A673 (cell line): ENCODE results near the gene LEO1. TPM values are rescaled to one million over a fixed set of nuclear protein-coding genes. Genes with fewer than 3 reads are reported as not detected.

Source experiments
- BruUV-seq: library from RNA; stranded (reverse); fragments of 400-500 nt; replicated peaks from 2 replicates; lab custom pipeline; 2021; lab: Mats Ljungman, UMichigan
- CTCF ChIA-PET: fragments of 300-600 bp; sonication (Branson Sonifier 250); formaldehyde crosslinking; loops from one replicate; lab custom pipeline; 2022; ENCODE audit warnings: antibody characterized with exemption; lab: Charles Lee
- POLR2A ChIA-PET: fragments of 300-600 bp; sonication (Branson Sonifier 250); formaldehyde crosslinking; loops from one replicate; lab custom pipeline; 2022; ENCODE audit warnings: antibody characterized with exemption; ENCODE audit not compliant: low non-redundant PET; lab: Charles Lee
- DNase-seq: peaks from one replicate; pipeline ENCODE4 v3.0.0-alpha.2; 2015; ENCODE audit warnings: low spot score
- H3K27ac ChIP-seq: fragments of 200-600 bp; sonication (generic); 2 replicates; pipeline ENCODE4 v1.5.1; 2016; ENCODE audit warnings: mixed run types, low read depth, mild to moderate bottlenecking, mixed read lengths, antibody characterized with exemption, low read length; ENCODE audit not compliant: poor library complexity, severe bottlenecking
- H3K27me3 ChIP-seq: fragments of 200-600 bp; sonication (generic); replicated peaks from 2 replicates; pipeline ENCODE4 v1.6.1; 2017; ENCODE audit warnings: mixed run types, low read depth, mild to moderate bottlenecking, mixed read lengths, antibody characterized with exemption, low read length; ENCODE audit not compliant: insufficient read depth, poor library complexity
- H3K36me3 ChIP-seq: fragments of 200-600 bp; sonication (generic); 2 replicates; pipeline ENCODE4 v1.6.1; 2016; ENCODE audit warnings: mixed run types, mild to moderate bottlenecking, mixed read lengths, antibody characterized with exemption, low read length; ENCODE audit not compliant: insufficient read depth, poor library complexity, severe bottlenecking
- H3K4me1 ChIP-seq: fragments of 200-600 bp; sonication (generic); 2 replicates; pipeline ENCODE4 v1.6.1; 2017; ENCODE audit warnings: mixed run types, mild to moderate bottlenecking, mixed read lengths, antibody characterized with exemption, low read length; ENCODE audit not compliant: insufficient read depth, poor library complexity, severe bottlenecking
- H3K4me3 ChIP-seq: fragments of 200-600 bp; sonication (generic); 2 replicates; pipeline ENCODE4 v1.5.1; 2016; ENCODE audit warnings: low read depth, mixed run types, mild to moderate bottlenecking, mixed read lengths, low read length; ENCODE audit not compliant: poor library complexity, severe bottlenecking
- H3K9me3 ChIP-seq: fragments of 200-600 bp; sonication (generic); 2 replicates; pipeline ENCODE4 v1.6.1; 2016; ENCODE audit warnings: mixed run types, low read depth, mild to moderate bottlenecking, mixed read lengths, antibody characterized with exemption, low read length; ENCODE audit not compliant: poor library complexity, severe bottlenecking
- EZH2 ChIP-seq: fragments of 200-600 bp; sonication (generic); IDR thresholded peaks from 2 replicates; pipeline ENCODE4 v1.6.1; 2017; ENCODE audit warnings: borderline replicate concordance, low read depth, mild to moderate bottlenecking, mixed read lengths, antibody characterized with exemption, low read length; ENCODE audit not compliant: poor library complexity, severe bottlenecking
- intact Hi-C: fragments of 100-400 bp; cut with micrococcal nuclease; formaldehyde crosslinking; loops from one replicate; pipeline ENCODE4 v1.10.0; 2022; ENCODE audit not compliant: unreplicated experiment
- total RNA-seq: library from RNA; stranded (reverse); gene quantifications from 2 replicates; pipeline ENCODE4 v1.2.3, GENCODE V29; 2021
- TF ChIP-seq, protein P1 (sequence below): fragments of 300-800, 200-600 bp; sonication (generic); conservative IDR thresholded peaks from 2 replicates; pipeline ENCODE4 v1.5.1; 2017; ENCODE audit warnings: low read depth, mild to moderate bottlenecking, antibody characterized with exemption, low read length, moderate library complexity, mixed read lengths

Gene LEO1
- total RNA-seq, 1 experiment from 2014 or later = 40.0 TPM

DNA sequence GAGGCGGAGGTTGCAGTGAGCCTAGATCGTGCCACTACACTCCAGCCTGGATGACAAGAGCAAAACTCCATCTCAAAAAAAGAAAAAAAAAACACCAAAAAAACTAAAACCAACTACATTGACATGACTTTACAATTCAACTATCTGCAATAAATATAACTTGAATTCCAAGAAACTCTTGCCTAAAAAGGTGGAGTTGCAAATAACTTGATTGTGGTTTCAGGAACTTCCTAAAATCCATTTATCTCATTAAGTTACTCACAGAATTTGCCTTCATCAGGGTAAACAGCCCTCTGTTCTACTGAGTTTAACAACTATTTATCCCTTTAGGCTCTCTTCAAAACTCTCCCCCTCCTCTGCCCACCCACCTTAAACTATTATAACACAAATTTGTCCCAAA lies 44.7 kb upstream of the LEO1 start:
- Histone ChIP-seq H3K9me3 (no peaks in the 10 kb centered on the region), H3K36me3 (no peaks in the 10 kb centered on the region), H3K27ac (no peak overlapping the region), H3K27me3 (no peaks in the 10 kb centered on the region), H3K4me1 (peaks cover 1% of the 10 kb centered on the region), H3K4me3 (no peak overlapping the region)
- CTCF ChIA-PET = no interaction called here
- TF ChIP-seq, protein P1, sequence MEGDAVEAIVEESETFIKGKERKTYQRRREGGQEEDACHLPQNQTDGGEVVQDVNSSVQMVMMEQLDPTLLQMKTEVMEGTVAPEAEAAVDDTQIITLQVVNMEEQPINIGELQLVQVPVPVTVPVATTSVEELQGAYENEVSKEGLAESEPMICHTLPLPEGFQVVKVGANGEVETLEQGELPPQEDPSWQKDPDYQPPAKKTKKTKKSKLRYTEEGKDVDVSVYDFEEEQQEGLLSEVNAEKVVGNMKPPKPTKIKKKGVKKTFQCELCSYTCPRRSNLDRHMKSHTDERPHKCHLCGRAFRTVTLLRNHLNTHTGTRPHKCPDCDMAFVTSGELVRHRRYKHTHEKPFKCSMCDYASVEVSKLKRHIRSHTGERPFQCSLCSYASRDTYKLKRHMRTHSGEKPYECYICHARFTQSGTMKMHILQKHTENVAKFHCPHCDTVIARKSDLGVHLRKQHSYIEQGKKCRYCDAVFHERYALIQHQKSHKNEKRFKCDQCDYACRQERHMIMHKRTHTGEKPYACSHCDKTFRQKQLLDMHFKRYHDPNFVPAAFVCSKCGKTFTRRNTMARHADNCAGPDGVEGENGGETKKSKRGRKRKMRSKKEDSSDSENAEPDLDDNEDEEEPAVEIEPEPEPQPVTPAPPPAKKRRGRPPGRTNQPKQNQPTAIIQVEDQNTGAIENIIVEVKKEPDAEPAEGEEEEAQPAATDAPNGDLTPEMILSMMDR = no peak
- no peak for TF ChIP-seq EZH2
- intact Hi-C loops = no loop called here
- no TSS peak for BruUV-seq
- POLR2A ChIA-PET = no interaction called here
- no peak for DNase-seq

DNA sequence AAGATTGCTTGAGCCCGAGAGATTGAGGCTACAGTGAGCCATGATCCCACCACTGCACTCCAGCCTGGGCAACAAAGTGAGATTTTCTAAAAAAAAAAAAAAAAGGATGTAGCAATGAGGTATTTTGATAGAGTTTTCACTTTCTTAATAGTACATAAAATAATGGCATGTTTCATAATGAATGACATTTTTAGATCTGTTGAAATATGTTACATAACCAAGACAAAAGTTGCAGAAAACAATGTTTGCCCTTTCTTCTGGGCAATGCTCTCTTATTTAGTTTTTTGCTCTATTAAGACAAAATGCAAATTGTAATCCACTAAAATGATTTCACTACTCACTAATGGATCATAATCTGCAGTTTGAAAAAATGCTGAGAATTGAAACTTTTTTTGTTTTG lies 43.0 kb upstream of the LEO1 start:
- CTCF ChIA-PET = no interaction called here
- no peaks in the 10 kb centered on the region for H3K4me1 ChIP-seq
- POLR2A ChIA-PET = no interaction called here
- intact Hi-C loops = no loop called here
- no peaks in the 10 kb centered on the region for H3K36me3 ChIP-seq
- no peaks in the 10 kb centered on the region for H3K27me3 ChIP-seq
- no peak for TF ChIP-seq EZH2
- TF ChIP-seq, protein P1 = no peak
- H3K4me3 ChIP-seq = no peak overlapping the region
- DNase-seq = no peak
- BruUV-seq = no TSS peak
- H3K9me3 ChIP-seq = no peaks in the 10 kb centered on the region
- H3K27ac ChIP-seq = no peak overlapping the region

DNA sequence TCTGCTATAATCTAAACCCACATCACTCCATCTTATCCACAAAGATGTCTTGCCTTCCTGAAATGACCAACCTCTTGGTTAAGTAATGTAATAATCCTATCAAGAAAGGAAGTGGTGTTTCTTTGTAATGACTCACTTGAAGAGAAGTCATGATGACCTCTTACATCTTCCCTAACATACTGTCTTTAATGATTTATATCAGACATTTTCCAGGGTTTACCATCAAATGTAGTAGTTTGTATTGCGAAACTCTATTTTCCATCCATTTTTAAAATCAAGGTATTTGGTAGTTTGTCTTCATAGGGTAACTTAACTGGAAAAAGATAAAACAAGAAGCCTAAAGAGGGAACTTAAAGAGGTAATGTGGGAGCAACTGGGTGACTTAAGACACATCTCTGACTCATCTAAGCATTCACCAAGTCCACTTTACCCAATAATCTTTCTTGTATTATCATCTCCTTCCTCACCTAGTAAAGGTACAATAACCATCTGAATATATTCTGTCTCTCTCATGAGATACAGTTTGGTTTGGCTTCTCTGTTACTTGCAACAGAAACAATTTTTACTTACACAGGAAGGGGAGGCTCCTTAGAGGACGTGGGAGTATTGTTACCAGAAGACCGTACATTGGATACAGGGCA lies 41.7 kb upstream of the LEO1 start:
- H3K4me3 ChIP-seq = no peak overlapping the region
- H3K9me3 ChIP-seq = no peaks in the 10 kb centered on the region
- POLR2A ChIA-PET = no interaction called here
- no TSS peak for BruUV-seq
- CTCF ChIA-PET = no interaction called here
- no peaks in the 10 kb centered on the region for H3K36me3 ChIP-seq
- no peaks in the 10 kb centered on the region for H3K27me3 ChIP-seq
- H3K4me1 ChIP-seq = no peaks in the 10 kb centered on the region
- DNase-seq = no peak
- intact Hi-C loops = no loop called here
- no peak for TF ChIP-seq EZH2
- TF ChIP-seq, protein P1 = no peak
- no peak overlapping the region for H3K27ac ChIP-seq
